ENCODE results near the gene NR4A3. TPM values are rescaled to one million over a fixed set of nuclear protein-coding genes. Genes with fewer than 3 reads are reported as not detected.

Gene NR4A3
- polyA plus RNA-seq, 2 of the 4 experiments (the other 2 are of a cell fraction), result 1.6 to 2.0 TPM

DNA sequence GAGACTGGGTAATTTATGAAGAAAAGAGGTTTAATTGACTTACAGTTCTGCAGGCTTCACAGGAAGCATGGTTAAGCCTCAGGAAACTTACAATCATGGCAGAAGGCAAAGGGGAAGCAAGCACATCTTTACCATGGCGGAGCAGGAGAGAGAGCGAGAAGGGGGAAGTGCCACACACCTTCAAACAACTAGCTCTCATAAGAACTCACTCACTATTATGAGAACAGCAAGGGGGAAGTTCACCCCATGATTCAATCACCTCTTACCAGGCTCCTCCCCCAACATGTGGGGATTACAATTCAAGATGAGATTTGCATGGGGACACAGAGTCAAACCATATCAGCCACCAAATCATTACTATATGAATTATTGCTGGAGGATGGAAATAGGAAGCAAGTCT is 54.5 kb downstream of the NR4A3 start:
- H3K27ac ChIP-seq, result no peak overlapping the region
- H3K4me3 ChIP-seq, result no peak overlapping the region
- 62% methylated on average over 2 of the region's 2 CpGs for WGBS (ENCODE audit: missing lambda C conversion rate)
- TF ChIP-seq MAFK (IDR thresholded peaks at IDR 0.05; ENCODE audit: partially characterized antibody) (no peak), JUNB (IDR thresholded peaks at IDR 0.05) (no peak), NFE2L2 (conservative IDR thresholded peaks at IDR 0.05; ENCODE audit: low read length) (no peak), JUN (IDR thresholded peaks at IDR 0.05) (no peak), KDM5A (IDR thresholded peaks at IDR 0.05) (no peak), POLR2AphosphoS2 (conservative IDR thresholded peaks at IDR 0.05; ENCODE audit: low read length) (no peak), RARB (CRISPR knock-in tag; IDR thresholded peaks at IDR 0.05) (no peak), SREBF2 (IDR thresholded peaks at IDR 0.05) (no peak), CBX2 (IDR thresholded peaks at IDR 0.05; ENCODE audit: borderline replicate concordance, low read depth) (no peak), GATA3 (IDR thresholded peaks at IDR 0.05; ENCODE audit: borderline replicate concordance) (no peak), PHF8 (IDR thresholded peaks at IDR 0.05; ENCODE audit: borderline replicate concordance, low read depth) (no peak), CHD2 (IDR thresholded peaks at IDR 0.05; ENCODE audit: low read length, partially characterized antibody) (no peak), FOSL2 (IDR thresholded peaks at IDR 0.05) (no peak), FOSL2 (CRISPR knock-in tag; IDR thresholded peaks at IDR 0.05) (no peak), TP53 (CRISPR knock-in tag; IDR thresholded peaks at IDR 0.05) (no peak), NPAS2 (CRISPR knock-in tag; IDR thresholded peaks at IDR 0.05; ENCODE audit: borderline replicate concordance) (no peak)
- TF ChIP-seq, protein P1, sequence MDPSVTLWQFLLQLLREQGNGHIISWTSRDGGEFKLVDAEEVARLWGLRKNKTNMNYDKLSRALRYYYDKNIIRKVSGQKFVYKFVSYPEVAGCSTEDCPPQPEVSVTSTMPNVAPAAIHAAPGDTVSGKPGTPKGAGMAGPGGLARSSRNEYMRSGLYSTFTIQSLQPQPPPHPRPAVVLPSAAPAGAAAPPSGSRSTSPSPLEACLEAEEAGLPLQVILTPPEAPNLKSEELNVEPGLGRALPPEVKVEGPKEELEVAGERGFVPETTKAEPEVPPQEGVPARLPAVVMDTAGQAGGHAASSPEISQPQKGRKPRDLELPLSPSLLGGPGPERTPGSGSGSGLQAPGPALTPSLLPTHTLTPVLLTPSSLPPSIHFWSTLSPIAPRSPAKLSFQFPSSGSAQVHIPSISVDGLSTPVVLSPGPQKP (IDR thresholded peaks at IDR 0.05; ENCODE audit: low read depth, low read length), result no peak
- TF ChIP-seq, protein P2, sequence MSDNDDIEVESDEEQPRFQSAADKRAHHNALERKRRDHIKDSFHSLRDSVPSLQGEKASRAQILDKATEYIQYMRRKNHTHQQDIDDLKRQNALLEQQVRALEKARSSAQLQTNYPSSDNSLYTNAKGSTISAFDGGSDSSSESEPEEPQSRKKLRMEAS (IDR thresholded peaks at IDR 0.05), result no peak
- TF ChIP-seq, protein P3, sequence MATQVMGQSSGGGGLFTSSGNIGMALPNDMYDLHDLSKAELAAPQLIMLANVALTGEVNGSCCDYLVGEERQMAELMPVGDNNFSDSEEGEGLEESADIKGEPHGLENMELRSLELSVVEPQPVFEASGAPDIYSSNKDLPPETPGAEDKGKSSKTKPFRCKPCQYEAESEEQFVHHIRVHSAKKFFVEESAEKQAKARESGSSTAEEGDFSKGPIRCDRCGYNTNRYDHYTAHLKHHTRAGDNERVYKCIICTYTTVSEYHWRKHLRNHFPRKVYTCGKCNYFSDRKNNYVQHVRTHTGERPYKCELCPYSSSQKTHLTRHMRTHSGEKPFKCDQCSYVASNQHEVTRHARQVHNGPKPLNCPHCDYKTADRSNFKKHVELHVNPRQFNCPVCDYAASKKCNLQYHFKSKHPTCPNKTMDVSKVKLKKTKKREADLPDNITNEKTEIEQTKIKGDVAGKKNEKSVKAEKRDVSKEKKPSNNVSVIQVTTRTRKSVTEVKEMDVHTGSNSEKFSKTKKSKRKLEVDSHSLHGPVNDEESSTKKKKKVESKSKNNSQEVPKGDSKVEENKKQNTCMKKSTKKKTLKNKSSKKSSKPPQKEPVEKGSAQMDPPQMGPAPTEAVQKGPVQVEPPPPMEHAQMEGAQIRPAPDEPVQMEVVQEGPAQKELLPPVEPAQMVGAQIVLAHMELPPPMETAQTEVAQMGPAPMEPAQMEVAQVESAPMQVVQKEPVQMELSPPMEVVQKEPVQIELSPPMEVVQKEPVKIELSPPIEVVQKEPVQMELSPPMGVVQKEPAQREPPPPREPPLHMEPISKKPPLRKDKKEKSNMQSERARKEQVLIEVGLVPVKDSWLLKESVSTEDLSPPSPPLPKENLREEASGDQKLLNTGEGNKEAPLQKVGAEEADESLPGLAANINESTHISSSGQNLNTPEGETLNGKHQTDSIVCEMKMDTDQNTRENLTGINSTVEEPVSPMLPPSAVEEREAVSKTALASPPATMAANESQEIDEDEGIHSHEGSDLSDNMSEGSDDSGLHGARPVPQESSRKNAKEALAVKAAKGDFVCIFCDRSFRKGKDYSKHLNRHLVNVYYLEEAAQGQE (IDR thresholded peaks at IDR 0.05), result no peak
- no peaks in the 10 kb centered on the region for H3K9me3 ChIP-seq
- ChIA-PET POLR2A (no interaction called here), CTCF (no interaction called here)
- no peak overlapping the region for H3K4me2 ChIP-seq
- DNase-seq (ENCODE audit: low read depth in 1 of 2, low spot score in 1 of 2) (no peak), ATAC-seq (no peak), FAIRE-seq (no peak)
- H3K4me1 ChIP-seq, result 0 out of 3 replicates have a peak, but pooled peaks cover 4% of the 10 kb centered on the region

DNA sequence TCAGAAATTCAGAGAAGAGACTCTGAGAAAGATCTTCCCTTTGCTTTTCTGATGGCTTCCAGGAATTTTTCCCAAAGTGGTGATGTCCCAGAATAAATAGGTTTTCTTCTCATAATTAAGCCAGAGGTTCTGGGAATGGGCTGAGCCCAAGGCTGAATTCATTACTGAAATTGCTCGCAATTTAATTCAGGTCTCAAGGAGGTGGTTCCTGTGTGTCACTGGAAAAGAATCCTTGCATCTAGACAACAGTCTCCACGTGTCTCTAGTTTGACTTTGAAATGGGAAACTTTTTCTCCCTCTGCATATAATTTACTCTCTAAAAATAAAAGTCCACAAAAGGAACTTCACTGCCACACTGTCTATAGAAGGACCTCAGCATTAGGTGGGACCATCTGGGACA is 57.0 kb downstream of the NR4A3 start:
- Histone ChIP-seq H3K27ac (no peak overlapping the region), H3K9me3 (no peaks in the 10 kb centered on the region), H3K4me3 (no peak overlapping the region), H3K4me2 (no peak overlapping the region), H3K4me1 (0 out of 3 replicates have a peak, but pooled peaks cover 2% of the 10 kb centered on the region)
- FAIRE-seq, result no peak
- POLR2A ChIA-PET, result no interaction called here
- DNase-seq (ENCODE audit: low read depth in 1 of 2, low spot score in 1 of 2), result no peak
- WGBS (ENCODE audit: missing lambda C conversion rate), result 35% methylated on average over 2 of the region's 2 CpGs
- no peak for ATAC-seq
- CTCF ChIA-PET, result no interaction called here
- TF ChIP-seq, protein P4, sequence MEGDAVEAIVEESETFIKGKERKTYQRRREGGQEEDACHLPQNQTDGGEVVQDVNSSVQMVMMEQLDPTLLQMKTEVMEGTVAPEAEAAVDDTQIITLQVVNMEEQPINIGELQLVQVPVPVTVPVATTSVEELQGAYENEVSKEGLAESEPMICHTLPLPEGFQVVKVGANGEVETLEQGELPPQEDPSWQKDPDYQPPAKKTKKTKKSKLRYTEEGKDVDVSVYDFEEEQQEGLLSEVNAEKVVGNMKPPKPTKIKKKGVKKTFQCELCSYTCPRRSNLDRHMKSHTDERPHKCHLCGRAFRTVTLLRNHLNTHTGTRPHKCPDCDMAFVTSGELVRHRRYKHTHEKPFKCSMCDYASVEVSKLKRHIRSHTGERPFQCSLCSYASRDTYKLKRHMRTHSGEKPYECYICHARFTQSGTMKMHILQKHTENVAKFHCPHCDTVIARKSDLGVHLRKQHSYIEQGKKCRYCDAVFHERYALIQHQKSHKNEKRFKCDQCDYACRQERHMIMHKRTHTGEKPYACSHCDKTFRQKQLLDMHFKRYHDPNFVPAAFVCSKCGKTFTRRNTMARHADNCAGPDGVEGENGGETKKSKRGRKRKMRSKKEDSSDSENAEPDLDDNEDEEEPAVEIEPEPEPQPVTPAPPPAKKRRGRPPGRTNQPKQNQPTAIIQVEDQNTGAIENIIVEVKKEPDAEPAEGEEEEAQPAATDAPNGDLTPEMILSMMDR (IDR thresholded peaks at IDR 0.05), result no peak
- no peak for TF ChIP-seq ZC3H11A (IDR thresholded peaks at IDR 0.05)
- TF ChIP-seq EP300 (IDR thresholded peaks at IDR 0.05), result no peak
- TF ChIP-seq, protein P5, sequence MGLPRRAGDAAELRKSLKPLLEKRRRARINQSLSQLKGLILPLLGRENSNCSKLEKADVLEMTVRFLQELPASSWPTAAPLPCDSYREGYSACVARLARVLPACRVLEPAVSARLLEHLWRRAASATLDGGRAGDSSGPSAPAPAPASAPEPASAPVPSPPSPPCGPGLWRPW (IDR thresholded peaks at IDR 0.05), result no peak
- TF ChIP-seq NPAS2 (CRISPR knock-in tag; IDR thresholded peaks at IDR 0.05; ENCODE audit: borderline replicate concordance), result no peak
